Measurements from ENCODE around the gene MAP3K21. TPM values are rescaled to one million over a fixed set of nuclear protein-coding genes. Genes with fewer than 3 reads are reported as not detected.

The MAP3K21 gene
- total RNA-seq, 4 donors from 2014 or later: 6.3 to 14.1 (median 8.9) TPM

DNA sequence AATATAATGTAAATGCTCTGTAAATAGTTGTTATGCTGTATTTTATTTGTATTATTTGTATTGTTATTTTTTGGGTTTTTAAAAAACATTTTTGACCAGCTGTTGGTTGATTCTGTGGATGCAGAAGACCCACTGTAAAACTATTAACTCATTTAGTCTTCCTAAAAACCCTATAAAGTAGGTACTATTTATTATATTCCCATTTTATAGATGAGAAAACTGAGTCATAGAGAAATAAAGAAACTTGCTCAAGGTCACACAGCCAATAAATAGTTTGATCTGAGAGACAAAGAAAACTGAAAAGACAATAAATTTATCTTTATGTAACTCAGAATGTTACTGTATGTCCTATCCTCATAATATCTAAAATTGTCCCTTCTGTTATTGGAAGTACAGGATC is 1.2 kb upstream of the MAP3K21 start:
- H3K4me3 ChIP-seq: no peak overlapping the region
- peaks cover 9% of the 10 kb centered on the region for H3K27me3 ChIP-seq
- H3K9me3 ChIP-seq: no peaks in the 10 kb centered on the region
- no peak for DNase-seq (ENCODE audit: low spot score in 2 of 2)
- TF ChIP-seq, protein P1, sequence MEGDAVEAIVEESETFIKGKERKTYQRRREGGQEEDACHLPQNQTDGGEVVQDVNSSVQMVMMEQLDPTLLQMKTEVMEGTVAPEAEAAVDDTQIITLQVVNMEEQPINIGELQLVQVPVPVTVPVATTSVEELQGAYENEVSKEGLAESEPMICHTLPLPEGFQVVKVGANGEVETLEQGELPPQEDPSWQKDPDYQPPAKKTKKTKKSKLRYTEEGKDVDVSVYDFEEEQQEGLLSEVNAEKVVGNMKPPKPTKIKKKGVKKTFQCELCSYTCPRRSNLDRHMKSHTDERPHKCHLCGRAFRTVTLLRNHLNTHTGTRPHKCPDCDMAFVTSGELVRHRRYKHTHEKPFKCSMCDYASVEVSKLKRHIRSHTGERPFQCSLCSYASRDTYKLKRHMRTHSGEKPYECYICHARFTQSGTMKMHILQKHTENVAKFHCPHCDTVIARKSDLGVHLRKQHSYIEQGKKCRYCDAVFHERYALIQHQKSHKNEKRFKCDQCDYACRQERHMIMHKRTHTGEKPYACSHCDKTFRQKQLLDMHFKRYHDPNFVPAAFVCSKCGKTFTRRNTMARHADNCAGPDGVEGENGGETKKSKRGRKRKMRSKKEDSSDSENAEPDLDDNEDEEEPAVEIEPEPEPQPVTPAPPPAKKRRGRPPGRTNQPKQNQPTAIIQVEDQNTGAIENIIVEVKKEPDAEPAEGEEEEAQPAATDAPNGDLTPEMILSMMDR (IDR thresholded peaks at IDR 0.05): no peak
- TF ChIP-seq EP300 (IDR thresholded peaks at IDR 0.05) (no peak), POLR2A (IDR thresholded peaks at IDR 0.05) (no peak), POLR2AphosphoS5 (IDR thresholded peaks at IDR 0.05) (no peak)
- peaks cover 28% of the 10 kb centered on the region for H3K4me1 ChIP-seq
- no peaks in the 10 kb centered on the region for H3K36me3 ChIP-seq
- H3K27ac ChIP-seq: no peak overlapping the region

DNA sequence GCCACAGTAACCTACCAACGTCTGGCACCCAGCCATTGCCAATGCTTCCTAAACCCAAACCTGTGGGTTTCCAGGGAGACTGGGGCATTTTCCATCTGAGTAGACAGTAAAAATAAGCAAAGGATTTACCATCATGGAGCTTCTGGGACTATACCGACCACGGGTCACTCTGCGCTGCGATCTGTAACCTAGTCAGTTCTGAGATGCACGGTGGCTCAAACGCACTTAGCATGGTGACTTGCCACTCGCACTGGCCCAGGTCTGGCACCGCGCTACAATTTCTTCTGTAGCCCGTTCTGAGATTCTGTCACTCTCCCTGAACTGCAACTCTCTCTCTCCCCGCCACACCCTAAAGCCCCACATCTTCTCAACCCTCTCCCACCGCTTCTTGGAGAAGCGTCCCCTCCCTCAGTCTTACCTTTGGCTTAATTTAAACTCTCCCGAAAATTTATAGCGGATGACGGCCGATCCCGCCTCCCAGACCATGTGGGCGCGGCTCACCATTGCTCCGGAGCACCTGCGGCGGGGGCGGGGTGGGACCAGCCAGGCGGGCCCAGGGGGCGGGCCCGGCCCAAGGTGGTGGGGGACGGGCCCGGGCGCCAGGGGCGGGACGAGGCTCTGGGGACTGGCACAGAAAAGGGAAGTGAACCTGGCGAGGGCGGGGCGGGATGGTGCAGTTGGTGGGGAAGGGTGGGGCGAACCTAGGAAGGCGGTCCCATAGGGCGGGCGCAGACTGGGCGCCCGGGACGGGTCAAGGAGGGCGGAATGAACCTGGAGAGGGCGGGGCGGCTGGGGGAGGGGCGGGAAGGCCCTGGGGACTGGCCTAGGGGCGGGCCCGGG is 493 bp upstream of the MAP3K21 start:
- H3K27me3 ChIP-seq: peaks cover 9% of the 10 kb centered on the region
- no peak for TF ChIP-seq EP300 (IDR thresholded peaks at IDR 0.05)
- TF ChIP-seq POLR2A (IDR thresholded peaks at IDR 0.05): no peak
- TF ChIP-seq, protein P1 (IDR thresholded peaks at IDR 0.05): no peak
- no peak for TF ChIP-seq POLR2AphosphoS5 (IDR thresholded peaks at IDR 0.05)
- no peaks in the 10 kb centered on the region for H3K36me3 ChIP-seq
- WGBS: 4% methylated on average over 40 of the region's 49 CpGs
- DNase-seq (ENCODE audit: low spot score in 2 of 2): peak; percentile 92 to 94
- no peak overlapping the region for H3K27ac ChIP-seq
- peak overlapping the region; percentile 64 for H3K4me3 ChIP-seq
- H3K4me1 ChIP-seq: peaks cover 28% of the 10 kb centered on the region
- H3K9me3 ChIP-seq: no peaks in the 10 kb centered on the region

DNA sequence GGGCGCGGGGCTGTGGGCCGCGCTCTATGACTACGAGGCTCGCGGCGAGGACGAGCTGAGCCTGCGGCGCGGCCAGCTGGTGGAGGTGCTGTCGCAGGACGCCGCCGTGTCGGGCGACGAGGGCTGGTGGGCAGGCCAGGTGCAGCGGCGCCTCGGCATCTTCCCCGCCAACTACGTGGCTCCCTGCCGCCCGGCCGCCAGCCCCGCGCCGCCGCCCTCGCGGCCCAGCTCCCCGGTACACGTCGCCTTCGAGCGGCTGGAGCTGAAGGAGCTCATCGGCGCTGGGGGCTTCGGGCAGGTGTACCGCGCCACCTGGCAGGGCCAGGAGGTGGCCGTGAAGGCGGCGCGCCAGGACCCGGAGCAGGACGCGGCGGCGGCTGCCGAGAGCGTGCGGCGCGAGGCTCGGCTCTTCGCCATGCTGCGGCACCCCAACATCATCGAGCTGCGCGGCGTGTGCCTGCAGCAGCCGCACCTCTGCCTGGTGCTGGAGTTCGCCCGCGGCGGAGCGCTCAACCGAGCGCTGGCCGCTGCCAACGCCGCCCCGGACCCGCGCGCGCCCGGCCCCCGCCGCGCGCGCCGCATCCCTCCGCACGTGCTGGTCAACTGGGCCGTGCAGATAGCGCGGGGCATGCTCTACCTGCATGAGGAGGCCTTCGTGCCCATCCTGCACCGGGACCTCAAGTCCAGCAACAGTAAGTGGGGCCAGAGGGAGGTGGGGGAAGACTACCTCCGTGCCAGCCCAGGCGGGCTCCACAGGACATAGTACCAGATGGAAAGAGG is 808 bp downstream of the MAP3K21 start:
- DNase-seq (ENCODE audit: low spot score in 2 of 2): peak in 1 of 2 donors; percentile 63
- Histone ChIP-seq H3K9me3 (no peaks in the 10 kb centered on the region), H3K4me1 (peaks cover 28% of the 10 kb centered on the region), H3K27ac (peak overlapping the region; percentile 63), H3K36me3 (no peaks in the 10 kb centered on the region), H3K27me3 (peaks cover 9% of the 10 kb centered on the region), H3K4me3 (peak overlapping the region; percentile 64)
- WGBS: 5% methylated on average over 7 of the region's 96 CpGs
- TF ChIP-seq, protein P1 (IDR thresholded peaks at IDR 0.05): no peak
- no peak for TF ChIP-seq POLR2A (IDR thresholded peaks at IDR 0.05)
- no peak for TF ChIP-seq EP300 (IDR thresholded peaks at IDR 0.05)
- TF ChIP-seq POLR2AphosphoS5 (IDR thresholded peaks at IDR 0.05): no peak

DNA sequence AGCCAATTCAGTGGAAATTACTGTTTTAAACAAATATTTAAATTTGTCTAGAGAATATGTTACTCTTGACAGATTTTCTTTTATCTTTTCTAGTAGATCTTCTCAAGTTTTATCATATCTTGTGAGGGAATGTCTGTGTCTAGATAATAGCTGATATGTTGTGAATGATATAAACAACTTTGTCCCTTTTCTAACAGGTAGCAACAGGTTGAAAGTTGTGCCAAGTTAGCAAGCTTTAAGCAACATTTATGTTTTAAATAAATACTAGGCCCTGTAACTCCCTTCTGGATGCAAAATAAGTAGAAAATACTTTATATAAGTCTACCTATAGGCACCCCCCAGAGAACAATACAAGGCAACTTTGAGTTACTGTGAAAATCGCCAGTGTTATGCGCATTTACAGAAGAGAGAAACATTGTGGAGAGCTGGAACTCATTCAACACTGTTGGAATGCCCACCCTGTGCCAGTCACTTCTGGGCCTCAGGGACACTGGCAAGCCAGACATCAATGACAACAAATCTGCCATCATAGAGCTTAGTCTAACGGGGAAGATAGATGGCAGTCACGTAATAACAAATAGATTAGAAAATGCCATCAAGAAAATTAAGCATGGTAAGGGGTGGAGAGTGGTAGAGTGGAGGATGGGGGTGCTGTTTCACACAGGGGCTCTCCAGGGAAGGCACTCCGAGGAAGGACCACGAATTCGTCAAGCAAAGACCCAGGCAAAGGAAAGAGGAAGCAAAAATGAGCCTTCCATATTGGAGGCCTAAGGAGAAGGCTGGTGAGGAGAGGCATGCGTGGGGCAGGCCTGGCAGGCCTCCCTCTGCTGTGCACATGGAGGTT is 4.4 kb downstream of the MAP3K21 start:
- no peak for TF ChIP-seq EP300 (IDR thresholded peaks at IDR 0.05)
- TF ChIP-seq POLR2AphosphoS5 (IDR thresholded peaks at IDR 0.05): no peak
- TF ChIP-seq POLR2A (IDR thresholded peaks at IDR 0.05): no peak
- TF ChIP-seq, protein P1 (IDR thresholded peaks at IDR 0.05): no peak
- Histone ChIP-seq H3K9me3 (no peaks in the 10 kb centered on the region), H3K27ac (no peak overlapping the region), H3K27me3 (peaks cover 10% of the 10 kb centered on the region), H3K4me1 (peaks cover 26% of the 10 kb centered on the region), H3K4me3 (no peak overlapping the region), H3K36me3 (no peaks in the 10 kb centered on the region)
- DNase-seq (ENCODE audit: low spot score in 2 of 2): no peak
- WGBS: 64% methylated on average over 8 of the region's 8 CpGs

All from suprapubic skin (tissue), 4 donors.